Muscle layer of colon (tissue), 2 donors: ENCODE measurements around the gene TPPP.

Source experiments
- H3K27ac ChIP-seq: one replicate; pipeline ENCODE4 v1.7.0; 2013; ENCODE audit warnings: low read depth, mild to moderate bottlenecking, low read length, moderate library complexity
- H3K27me3 ChIP-seq, 2 donors: one replicate each; pipeline ENCODE4 v1.7.0; 2013; ENCODE audit warnings: low read length in 2 of 2, mild to moderate bottlenecking in 2 of 2; ENCODE audit not compliant: insufficient read depth in 2 of 2, control insufficient read depth in 1 of 2
- H3K36me3 ChIP-seq: one replicate; pipeline ENCODE4 v1.7.0; 2013; ENCODE audit warnings: mild to moderate bottlenecking, low read length; ENCODE audit not compliant: insufficient read depth
- H3K4me1 ChIP-seq: one replicate; pipeline ENCODE4 v1.7.0; 2013; ENCODE audit warnings: mild to moderate bottlenecking, low read length; ENCODE audit not compliant: insufficient read depth
- H3K4me3 ChIP-seq, 2 donors: one replicate each; pipeline ENCODE4 v1.7.0; 2013; ENCODE audit warnings: low read length in 2 of 2, low read depth in 1 of 2, mild to moderate bottlenecking in 1 of 2, moderate library complexity in 1 of 2
- H3K9ac ChIP-seq: one replicate; pipeline ENCODE4 v1.7.0; 2013; ENCODE audit warnings: low read length
- H3K9me3 ChIP-seq: one replicate; pipeline ENCODE4 v1.7.0; 2013; ENCODE audit warnings: mild to moderate bottlenecking, low read length
- donor health status: abdominal sarcoma.
- donor health status: Adenocarcinoma of cecum.

The TPPP gene

GRCh38 chr5:610744-611730 lies 82.1 kb downstream of the TPPP start:
- peaks cover 0 to 8% of the 10 kb centered on the region in 2 donors for H3K27me3 ChIP-seq
- peak overlapping the region; percentile 50 to 64 for H3K4me3 ChIP-seq
- H3K4me1 ChIP-seq = peaks cover 6% of the 10 kb centered on the region
- H3K9ac ChIP-seq = no peak overlapping the region
- H3K27ac ChIP-seq = no peak overlapping the region
- no peaks in the 10 kb centered on the region for H3K36me3 ChIP-seq
- no peaks in the 10 kb centered on the region for H3K9me3 ChIP-seq

- H3K36me3 ChIP-seq = no peaks in the 10 kb centered on the region
These were observed 83.0 kb downstream of the TPPP start for GRCh38 chr5:610011-610743.

More at GRCh38 chr5:610011-610743, 83.0 kb downstream of the TPPP start:
- Histone ChIP-seq H3K9ac (no peak overlapping the region), H3K27ac (no peak overlapping the region), H3K4me1 (peaks cover 6% of the 10 kb centered on the region), H3K27me3 (peaks cover 0 to 8% of the 10 kb centered on the region in 2 donors), H3K4me3 (no peak overlapping the region), H3K9me3 (no peaks in the 10 kb centered on the region)
